Parathyroid adenoma (tissue), 2 donors: Measurements from ENCODE around the gene TTC28.

Experiments used
- H2AFZ ChIP-seq: fragments of 300-600 bp; sonication (generic); one replicate; pipeline ENCODE4 v1.7.0; 2017; ENCODE audit warnings: antibody characterized with exemption, mild to moderate bottlenecking
- H3K27ac ChIP-seq: fragments of 300-600 bp; sonication (generic); one replicate; pipeline ENCODE4 v1.7.0; 2017
- H3K27me3 ChIP-seq: fragments of 300-600 bp; sonication (generic); one replicate; pipeline ENCODE4 v1.7.0; 2017; ENCODE audit warnings: low read length; ENCODE audit not compliant: control insufficient read depth, insufficient read depth
- H3K36me3 ChIP-seq: fragments of 300-600 bp; sonication (generic); one replicate; pipeline ENCODE4 v1.7.0; 2017; ENCODE audit warnings: low read length; ENCODE audit not compliant: control insufficient read depth, insufficient read depth
- H3K4me1 ChIP-seq: fragments of 300-600 bp; sonication (generic); one replicate; pipeline ENCODE4 v1.7.0; 2017; ENCODE audit warnings: control low read depth
- H3K4me2 ChIP-seq: fragments of 300-600 bp; sonication (generic); one replicate; pipeline ENCODE4 v1.7.0; 2017; ENCODE audit warnings: low read length
- H3K4me3 ChIP-seq: fragments of 300-600 bp; sonication (generic); one replicate; pipeline ENCODE4 v1.7.0; 2017; ENCODE audit warnings: low read depth, low read length
- H3K79me2 ChIP-seq: fragments of 300-600 bp; sonication (generic); one replicate; pipeline ENCODE4 v1.7.0; 2017; ENCODE audit warnings: control low read depth
- H3K9ac ChIP-seq: fragments of 300-600 bp; sonication (generic); one replicate; pipeline ENCODE4 v1.7.0; 2017; ENCODE audit warnings: mild to moderate bottlenecking
- H3K9me3 ChIP-seq: fragments of 300-600 bp; sonication (generic); one replicate; pipeline ENCODE4 v1.7.0; 2017; ENCODE audit warnings: low read length; ENCODE audit not compliant: control insufficient read depth
- TF ChIP-seq, protein P1 (sequence below): fragments of 300-600 bp; sonication (generic); IDR thresholded peaks from one replicate; pipeline ENCODE4 v1.7.0; 2017; ENCODE audit warnings: antibody characterized with exemption, mild to moderate bottlenecking
- donor health status: primary hyperparathyroidism.

The TTC28 gene

DNA sequence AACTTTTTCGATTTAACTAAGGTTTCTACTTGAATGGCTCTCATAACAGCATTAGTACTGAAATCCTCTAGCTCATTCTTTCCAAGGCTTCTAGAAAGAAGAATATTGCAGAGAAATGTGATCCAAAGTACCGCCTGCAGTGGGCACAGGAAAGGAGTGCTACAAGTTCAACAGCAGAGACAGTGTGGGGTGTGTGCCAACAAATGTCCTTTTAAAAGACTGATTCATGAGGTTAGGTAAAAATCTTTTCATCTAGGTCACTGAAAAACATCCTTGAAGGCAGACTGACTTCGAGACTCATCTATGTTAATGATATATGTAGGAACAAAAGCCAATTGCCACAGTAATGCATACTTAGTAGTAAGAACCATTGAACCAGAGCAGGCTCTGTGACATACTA, 411.5 kb downstream of the TTC28 start:
- Histone ChIP-seq H3K4me3 (no peak overlapping the region), H3K27ac (no peak overlapping the region), H3K9me3 (no peaks in the 10 kb centered on the region), H2AFZ (no peak overlapping the region), H3K36me3 (no peaks in the 10 kb centered on the region), H3K9ac (no peak overlapping the region), H3K4me2 (no peak overlapping the region), H3K4me1 (peaks cover 3% of the 10 kb centered on the region), H3K27me3 (no peaks in the 10 kb centered on the region), H3K79me2 (no peaks in the 10 kb centered on the region)
- TF ChIP-seq, protein P1, sequence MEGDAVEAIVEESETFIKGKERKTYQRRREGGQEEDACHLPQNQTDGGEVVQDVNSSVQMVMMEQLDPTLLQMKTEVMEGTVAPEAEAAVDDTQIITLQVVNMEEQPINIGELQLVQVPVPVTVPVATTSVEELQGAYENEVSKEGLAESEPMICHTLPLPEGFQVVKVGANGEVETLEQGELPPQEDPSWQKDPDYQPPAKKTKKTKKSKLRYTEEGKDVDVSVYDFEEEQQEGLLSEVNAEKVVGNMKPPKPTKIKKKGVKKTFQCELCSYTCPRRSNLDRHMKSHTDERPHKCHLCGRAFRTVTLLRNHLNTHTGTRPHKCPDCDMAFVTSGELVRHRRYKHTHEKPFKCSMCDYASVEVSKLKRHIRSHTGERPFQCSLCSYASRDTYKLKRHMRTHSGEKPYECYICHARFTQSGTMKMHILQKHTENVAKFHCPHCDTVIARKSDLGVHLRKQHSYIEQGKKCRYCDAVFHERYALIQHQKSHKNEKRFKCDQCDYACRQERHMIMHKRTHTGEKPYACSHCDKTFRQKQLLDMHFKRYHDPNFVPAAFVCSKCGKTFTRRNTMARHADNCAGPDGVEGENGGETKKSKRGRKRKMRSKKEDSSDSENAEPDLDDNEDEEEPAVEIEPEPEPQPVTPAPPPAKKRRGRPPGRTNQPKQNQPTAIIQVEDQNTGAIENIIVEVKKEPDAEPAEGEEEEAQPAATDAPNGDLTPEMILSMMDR: no peak

DNA sequence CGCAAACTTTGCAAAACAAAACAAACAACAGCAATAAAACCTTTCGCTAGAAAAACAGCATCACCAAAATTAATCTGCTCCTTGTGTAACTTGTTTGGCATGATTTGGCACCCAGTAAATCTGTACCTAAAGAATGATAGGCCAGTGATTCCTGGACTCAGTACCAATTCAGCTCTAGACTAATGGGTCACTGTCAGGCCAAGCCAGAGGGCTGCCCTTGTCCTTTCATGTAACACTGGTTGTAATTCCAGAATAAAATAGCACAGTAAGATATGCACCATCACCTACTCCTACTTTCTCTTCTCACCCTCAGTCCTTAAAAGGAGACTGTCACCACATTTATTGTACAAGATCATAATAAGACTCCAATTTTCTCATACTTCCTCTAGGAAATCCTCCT, 419.0 kb downstream of the TTC28 start:
- H3K9ac ChIP-seq: no peak overlapping the region
- H3K36me3 ChIP-seq: no peaks in the 10 kb centered on the region
- TF ChIP-seq, protein P1: no peak
- H3K79me2 ChIP-seq: no peaks in the 10 kb centered on the region
- no peak overlapping the region for H3K4me3 ChIP-seq
- no peak overlapping the region for H3K4me2 ChIP-seq
- H2AFZ ChIP-seq: no peak overlapping the region
- no peaks in the 10 kb centered on the region for H3K27me3 ChIP-seq
- H3K4me1 ChIP-seq: no peaks in the 10 kb centered on the region
- H3K27ac ChIP-seq: no peak overlapping the region
- H3K9me3 ChIP-seq: no peaks in the 10 kb centered on the region

DNA sequence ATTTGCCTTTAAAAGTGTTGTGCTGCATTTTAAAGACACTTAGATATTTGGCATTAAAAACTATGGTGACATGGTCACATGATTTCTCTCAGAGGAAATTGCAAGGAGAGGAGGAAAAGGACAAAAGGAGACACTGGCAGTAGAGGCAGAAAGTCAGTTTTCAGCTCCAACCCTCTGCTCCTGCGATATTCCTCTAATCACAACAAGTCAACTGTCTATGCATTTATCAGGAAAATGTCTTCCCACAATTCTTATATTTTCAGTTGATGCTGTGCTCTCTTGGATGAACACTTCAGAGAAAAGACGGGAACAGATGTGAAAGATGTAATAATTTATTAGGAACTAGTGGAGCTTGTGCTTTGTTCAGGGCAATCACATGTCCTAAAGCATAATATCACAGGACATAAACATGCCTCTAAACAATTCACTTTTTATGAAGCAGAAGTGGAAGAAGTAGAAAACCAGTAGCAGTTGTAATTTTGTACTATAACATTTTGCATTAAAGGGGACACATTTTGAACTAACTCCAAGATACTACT, 419.8 kb downstream of the TTC28 start:
- Histone ChIP-seq H3K27ac (no peak overlapping the region), H3K4me1 (no peaks in the 10 kb centered on the region), H3K9ac (no peak overlapping the region), H2AFZ (no peak overlapping the region), H3K4me2 (no peak overlapping the region), H3K36me3 (no peaks in the 10 kb centered on the region), H3K79me2 (no peaks in the 10 kb centered on the region), H3K27me3 (no peaks in the 10 kb centered on the region), H3K4me3 (no peak overlapping the region), H3K9me3 (no peaks in the 10 kb centered on the region)
- TF ChIP-seq, protein P1: no peak

DNA sequence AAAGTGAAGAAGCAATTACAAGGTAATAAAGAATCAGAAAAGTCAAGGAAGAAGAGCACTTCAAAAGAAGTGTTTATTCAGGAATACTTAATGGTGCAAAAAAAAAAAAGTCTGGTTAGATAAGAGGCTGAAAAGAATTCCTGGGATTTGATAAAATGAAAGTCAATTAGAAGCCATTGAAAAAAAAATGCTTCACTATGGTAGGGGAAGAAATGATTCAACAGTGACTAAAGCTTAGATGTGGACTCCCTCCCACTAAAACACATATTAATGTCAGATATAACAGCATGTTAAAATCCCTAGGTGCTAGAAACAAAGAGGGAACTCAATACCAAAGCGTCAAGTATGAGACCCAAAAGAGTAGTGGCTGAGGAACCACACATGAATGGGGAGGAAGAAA, 425.2 kb downstream of the TTC28 start:
- Histone ChIP-seq H3K79me2 (no peaks in the 10 kb centered on the region), H3K4me2 (no peak overlapping the region), H3K27ac (no peak overlapping the region), H3K27me3 (no peaks in the 10 kb centered on the region), H3K4me3 (no peak overlapping the region), H3K4me1 (no peaks in the 10 kb centered on the region), H3K36me3 (no peaks in the 10 kb centered on the region), H3K9ac (no peak overlapping the region), H2AFZ (no peak overlapping the region), H3K9me3 (no peaks in the 10 kb centered on the region)
- TF ChIP-seq, protein P1: no peak

DNA sequence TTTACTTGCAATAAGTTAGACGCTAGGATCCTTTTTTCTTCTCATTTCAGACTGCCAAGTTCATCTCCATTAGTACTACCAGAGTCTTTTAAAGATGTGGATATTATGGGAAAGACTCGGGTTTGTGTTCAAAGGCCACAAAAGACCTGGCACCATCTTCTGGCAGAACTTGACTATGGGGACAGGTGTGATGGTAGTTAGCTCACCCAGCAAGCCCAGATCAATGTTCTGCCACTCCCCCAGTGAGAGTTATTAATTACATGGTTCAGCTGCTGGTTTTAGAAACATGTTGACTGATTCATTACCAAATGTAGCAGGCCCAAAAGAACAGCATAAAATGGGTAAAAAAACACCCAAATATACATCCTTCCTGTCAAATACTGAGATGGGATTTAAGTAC, 427.1 kb downstream of the TTC28 start:
- H3K4me3 ChIP-seq: no peak overlapping the region
- no peak overlapping the region for H3K27ac ChIP-seq
- TF ChIP-seq, protein P1: no peak

More for the DNA sequence above, 427.1 kb downstream of the TTC28 start:
- Histone ChIP-seq H2AFZ (no peak overlapping the region), H3K9ac (no peak overlapping the region), H3K4me1 (no peaks in the 10 kb centered on the region), H3K36me3 (no peaks in the 10 kb centered on the region), H3K4me2 (no peak overlapping the region), H3K27me3 (no peaks in the 10 kb centered on the region), H3K9me3 (no peaks in the 10 kb centered on the region), H3K79me2 (no peaks in the 10 kb centered on the region)
